ENCODE data around the gene TNPO2. TPM values are rescaled to one million over a fixed set of nuclear protein-coding genes. Genes with fewer than 3 reads are reported as not detected.
A peak's percentile ranks its signal among the peaks of the same experiment; 100 is the strongest.

Gene TNPO2
- total and polyA plus RNA-seq, 2 experiments from 2014 or later = 37.1 to 83.0 TPM

GRCh38 chr19:12655546-12655945 lies 68.2 kb downstream of the TNPO2 start:
- Mint-ChIP-seq H3K4me3 (peak overlapping the region; percentile 5; the same call in 1 of the 3 replicates), H3K27me3 (ENCODE audit: insufficient read depth, low read depth, poor library complexity) (peaks cover 4% of the 10 kb centered on the region), H3K36me3 (ENCODE audit: low read depth) (peaks cover 55% of the 10 kb centered on the region), H3K4me1 (peaks cover 6% of the 10 kb centered on the region; the same call in 2 of the 3 replicates), H3K9me3 (no peaks in the 10 kb centered on the region), H3K27ac (no peak overlapping the region)
- Histone ChIP-seq H3K79me2 (replicated peaks; ENCODE audit: insufficient read depth) (no peaks in the 10 kb centered on the region), H3K4me1 (ENCODE audit: insufficient read depth) (no peaks in the 10 kb centered on the region), H4K20me1 (replicated peaks; ENCODE audit: insufficient read depth) (no peaks in the 10 kb centered on the region), H3K4me3 (no peak overlapping the region), H3K27ac (ENCODE audit: low read depth) (no peak overlapping the region), H3K9me2 (ENCODE audit: insufficient read depth) (no peaks in the 10 kb centered on the region), H3K27me3 (ENCODE audit: insufficient read depth) (no peaks in the 10 kb centered on the region), H3K36me3 (ENCODE audit: insufficient read depth) (peaks cover 7% of the 10 kb centered on the region; the same call in 1 of the 2 replicates), H3F3A (replicated peaks; ENCODE audit: low read depth) (peaks cover 13% of the 10 kb centered on the region), H3K4me2 (no peak overlapping the region), H2AFZ (no peak overlapping the region)
- TF ChIP-seq REST (IDR thresholded peaks at IDR 0.05; ENCODE audit: unreplicated experiment) (no peak), EZH2phosphoT487 (IDR thresholded peaks at IDR 0.05; ENCODE audit: unreplicated experiment) (no peak), STAT1 (IDR thresholded peaks at IDR 0.05; ENCODE audit: unreplicated experiment) (no peak), POLR2AphosphoS5 (IDR thresholded peaks at IDR 0.05; ENCODE audit: low read depth) (no peak), CTCF (conservative IDR thresholded peaks at IDR 0.05; ENCODE audit: low read depth in 2 of 2) (no peak), CREB1 (CRISPR knock-in tag; IDR thresholded peaks at IDR 0.05; ENCODE audit: low read depth) (no peak), ETS1 (IDR thresholded peaks at IDR 0.05) (no peak), ZNF331 (CRISPR knock-in tag; IDR thresholded peaks at IDR 0.05; ENCODE audit: low read depth) (no peak), JUNB (IDR thresholded peaks at IDR 0.05; ENCODE audit: unreplicated experiment) (no peak), ZNF462 (CRISPR knock-in tag; IDR thresholded peaks at IDR 0.05) (no peak), EZH2 (IDR thresholded peaks at IDR 0.05; ENCODE audit: low read depth, unreplicated experiment) (no peak), NANOG (IDR thresholded peaks at IDR 0.05; ENCODE audit: borderline replicate concordance) (no peak), ZNF114 (CRISPR knock-in tag; IDR thresholded peaks at IDR 0.05) (no peak)
- no peak for ATAC-seq
- DNase-seq (ENCODE audit: low spot score) = no peak

Measured in GM23338 (cell line).